Stimulated activated CD8-positive, alpha-beta memory T cell treated with anti-CD3 and anti-CD28 coated beads, Interleukin-7, amount 100 ng/mL, for 4 hours (primary cell): ENCODE data around the gene MT1E.
"Not testable (repeated sequence)": the region's sequence is repeated elsewhere in the genome, so short reads cannot be mapped to it uniquely, and the experiment has no call there.

Source experiments
- DNase-seq, 2 donors: peaks; one replicate each; pipeline ENCODE4 v3.0.0-alpha.2; 2020; ENCODE audit warnings: low read depth in 2 of 2

The MT1E gene

DNA sequence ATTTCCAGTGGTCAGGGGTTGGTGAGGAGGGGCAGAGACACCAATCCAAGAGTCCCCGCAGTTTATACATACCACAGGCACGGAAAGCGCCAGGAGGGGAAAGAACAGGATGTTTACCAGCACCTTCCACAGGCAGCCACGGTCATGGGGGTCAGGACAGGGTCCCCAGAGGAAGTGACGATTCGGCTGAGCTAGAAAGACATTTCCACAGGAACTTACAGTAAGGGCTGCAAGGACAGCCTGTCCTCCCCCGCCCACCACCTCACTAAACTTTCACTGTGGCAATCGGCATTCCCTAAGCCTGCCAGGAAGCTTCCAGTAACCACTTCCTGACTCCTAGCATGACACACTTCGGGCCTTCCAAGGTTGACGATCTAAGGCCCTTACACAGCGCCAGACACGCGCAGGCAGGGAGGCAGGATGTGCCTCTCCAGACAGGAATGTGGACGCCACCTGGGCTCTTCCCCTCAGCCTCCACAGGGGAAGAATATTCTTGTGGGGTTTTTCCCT lies 18.4 kb upstream of the MT1E start:
- DNase-seq: no peak

DNA sequence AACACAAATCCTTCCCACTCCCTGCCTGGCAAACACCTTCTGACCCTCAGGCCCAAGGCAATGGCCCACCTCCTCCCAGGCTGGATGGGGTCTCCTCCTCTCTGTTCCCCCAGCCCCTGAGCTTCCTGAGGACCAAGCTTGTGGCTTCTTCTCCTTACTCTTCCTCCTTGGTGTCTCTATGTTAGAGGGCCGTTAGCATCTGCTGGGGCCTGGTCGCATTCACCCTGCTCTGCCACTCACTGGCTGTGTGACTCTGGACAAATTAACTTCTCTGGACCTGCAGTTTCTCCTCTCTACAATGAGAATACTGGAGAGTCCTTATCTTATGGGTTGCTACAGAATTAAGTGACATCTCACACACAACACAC lies 17.9 kb upstream of the MT1E start:
- DNase-seq: no peak

DNA sequence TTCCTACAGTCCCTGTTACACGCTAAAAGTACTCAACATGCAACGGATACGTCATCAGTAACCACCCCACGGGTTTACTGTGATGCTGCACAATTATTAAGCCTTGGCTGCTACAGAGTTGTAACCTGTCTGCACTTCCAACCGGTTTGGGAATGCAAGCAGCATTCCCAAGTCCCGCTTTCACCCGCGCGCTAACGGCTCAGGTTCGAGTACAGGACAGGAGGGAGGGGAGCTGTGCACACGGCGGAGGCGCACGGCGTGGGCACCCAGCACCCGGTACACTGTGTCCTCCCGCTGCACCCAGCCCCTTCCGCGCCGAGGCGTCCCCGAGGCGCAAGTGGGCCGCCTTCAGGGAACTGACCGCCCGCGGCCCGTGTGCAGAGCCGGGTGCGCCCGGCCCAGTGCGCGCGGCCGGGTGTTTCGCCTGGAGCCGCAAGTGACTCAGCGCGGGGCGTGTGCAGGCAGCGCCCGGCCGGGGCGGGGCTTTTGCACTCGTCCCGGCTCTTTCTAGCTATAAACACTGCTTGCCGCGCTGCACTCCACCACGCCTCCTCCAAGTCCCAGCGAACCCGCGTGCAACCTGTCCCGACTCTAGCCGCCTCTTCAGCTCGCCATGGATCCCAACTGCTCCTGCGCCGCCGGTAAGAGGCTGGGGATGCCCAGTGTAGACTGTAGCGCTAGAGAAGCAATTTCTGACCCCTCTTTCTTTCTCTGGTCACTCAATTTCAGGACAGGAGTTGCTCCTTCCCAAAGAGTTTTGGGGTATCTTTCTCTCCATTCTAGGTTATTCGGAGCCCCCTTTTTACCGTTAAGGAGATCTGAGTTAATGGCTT lies 17.3 kb upstream of the MT1E start, which contains the start of gene MT2A:
TSS of gene MT2A (plus strand) at position 542 of the 833 bp plus-strand sequence. CDS start at position 614, 72 bp downstream.
- DNase-seq: peak; percentile 69 to 85

DNA sequence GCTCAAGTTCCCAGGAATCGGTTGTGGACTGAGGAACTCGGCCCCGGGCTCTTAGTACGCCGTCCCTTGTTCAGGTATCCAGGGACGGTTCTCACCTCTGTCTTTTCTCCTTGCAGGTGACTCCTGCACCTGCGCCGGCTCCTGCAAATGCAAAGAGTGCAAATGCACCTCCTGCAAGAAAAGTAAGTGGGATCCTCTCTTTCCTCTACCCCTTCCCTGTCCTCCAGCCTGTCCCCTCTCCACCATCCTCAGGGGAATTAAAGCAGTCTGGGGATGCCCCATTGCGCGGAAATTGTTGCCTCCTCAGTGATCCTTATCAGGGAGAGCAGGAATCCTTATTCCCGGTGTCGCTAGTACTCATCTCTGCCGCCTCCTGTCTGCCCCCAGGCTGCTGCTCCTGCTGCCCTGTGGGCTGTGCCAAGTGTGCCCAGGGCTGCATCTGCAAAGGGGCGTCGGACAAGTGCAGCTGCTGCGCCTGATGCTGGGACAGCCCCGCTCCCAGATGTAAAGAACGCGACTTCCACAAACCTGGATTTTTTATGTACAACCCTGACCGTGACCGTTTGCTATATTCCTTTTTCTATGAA lies 16.6 kb upstream of the MT1E start:
- DNase-seq: no peak

DNA sequence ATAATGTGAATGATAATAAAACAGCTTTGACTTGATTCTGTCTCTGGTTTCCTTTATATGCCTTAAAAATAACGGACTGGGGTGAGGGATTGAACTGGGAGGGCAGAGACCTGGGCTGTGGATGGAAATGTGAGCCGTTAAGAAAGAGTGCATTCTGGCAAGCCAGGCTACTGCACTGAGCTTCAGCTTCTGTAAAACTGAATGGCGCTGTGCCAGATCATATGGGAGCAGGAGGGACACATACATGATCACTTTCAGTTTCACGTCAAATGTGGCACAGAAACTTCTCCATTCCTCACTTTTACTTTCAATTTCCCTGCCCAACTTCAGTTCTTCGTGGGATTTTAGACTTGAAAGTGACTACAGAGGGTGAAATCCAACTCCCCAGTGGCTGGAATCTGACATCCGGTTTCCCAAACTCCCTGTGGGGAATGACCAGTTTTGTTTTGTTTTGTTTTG lies 16.1 kb upstream of the MT1E start:
- DNase-seq: peak; percentile 57 to 66

DNA sequence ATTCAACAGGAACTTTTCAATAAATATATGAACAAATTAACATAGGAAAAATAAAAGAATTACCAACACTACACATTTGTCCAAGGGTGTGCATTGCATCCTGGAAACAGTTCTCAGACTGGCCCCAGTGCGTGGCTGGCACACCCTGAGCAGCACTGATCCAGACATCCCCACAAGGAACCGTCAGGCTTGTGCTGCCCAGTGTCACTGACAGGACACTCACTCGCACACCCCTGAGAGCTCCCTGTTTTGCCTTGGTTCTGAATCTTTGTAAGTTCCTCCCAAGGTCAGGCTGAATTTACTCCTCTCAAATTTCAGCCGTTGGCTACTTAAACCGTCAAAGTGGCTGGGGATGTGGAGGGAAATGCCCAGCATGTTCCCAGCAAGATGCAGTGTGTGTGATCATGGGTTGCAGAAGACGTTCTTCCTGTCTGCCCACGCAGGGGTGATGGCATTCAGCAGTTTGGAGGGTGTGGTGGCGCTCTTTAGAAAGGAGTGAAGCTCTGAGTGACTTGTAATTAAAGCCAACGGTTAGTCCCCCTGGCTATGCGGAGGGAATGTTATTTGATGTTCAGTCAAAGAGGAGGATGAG lies 15.5 kb upstream of the MT1E start:
- peak; percentile 69 to 77 for DNase-seq

DNA sequence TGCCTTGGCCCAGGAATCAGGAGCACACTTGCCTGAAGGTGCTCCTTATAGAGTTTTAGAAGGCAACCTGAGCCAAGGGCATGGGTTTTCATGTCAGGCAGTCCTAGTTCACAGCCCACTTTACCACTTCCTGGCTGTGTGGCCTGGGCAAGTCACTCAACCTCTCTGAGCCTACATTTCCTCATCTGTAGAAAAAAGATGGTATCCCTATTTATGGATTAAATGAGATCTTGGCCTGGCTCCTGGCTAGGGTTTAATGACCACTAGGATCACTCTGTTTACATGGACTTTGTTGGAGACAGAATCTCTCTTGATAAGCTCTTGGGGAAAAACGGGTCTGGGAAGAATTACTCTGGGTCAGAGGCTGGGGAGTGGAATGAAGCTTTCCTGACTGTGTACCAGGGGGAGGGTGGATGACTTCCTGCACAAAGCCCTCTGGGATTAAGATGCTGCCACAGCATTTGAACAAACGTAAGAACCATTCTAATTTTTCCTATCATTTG lies 14.9 kb upstream of the MT1E start:
- no peak for DNase-seq

DNA sequence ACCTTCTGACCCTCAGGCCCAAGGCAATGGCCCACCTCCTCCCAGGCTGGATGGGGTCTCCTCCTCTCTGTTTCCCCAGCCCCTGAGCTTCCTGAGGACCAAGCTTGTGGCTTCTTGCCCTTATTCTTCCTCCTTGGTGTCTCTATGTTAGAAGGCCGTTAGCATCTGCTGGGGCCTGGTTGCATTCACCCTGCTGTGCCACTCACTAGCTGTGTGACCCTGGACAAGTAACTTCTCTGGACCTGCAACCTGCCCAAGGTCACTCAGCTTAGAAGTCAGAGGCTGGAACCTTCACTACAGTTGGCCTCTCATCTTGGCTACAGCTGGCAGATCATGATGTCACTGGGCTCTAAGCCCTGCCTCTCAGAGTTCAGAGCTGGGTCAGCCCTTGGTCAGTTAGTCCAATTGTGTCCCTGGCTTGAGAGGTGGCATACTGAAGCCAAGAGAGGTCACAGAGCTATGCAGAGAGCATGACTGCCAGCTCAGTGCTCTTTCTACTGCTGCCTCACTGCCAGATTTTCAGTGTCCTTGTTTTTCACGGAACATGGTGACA lies 14.2 kb upstream of the MT1E start:
- no peak for DNase-seq

DNA sequence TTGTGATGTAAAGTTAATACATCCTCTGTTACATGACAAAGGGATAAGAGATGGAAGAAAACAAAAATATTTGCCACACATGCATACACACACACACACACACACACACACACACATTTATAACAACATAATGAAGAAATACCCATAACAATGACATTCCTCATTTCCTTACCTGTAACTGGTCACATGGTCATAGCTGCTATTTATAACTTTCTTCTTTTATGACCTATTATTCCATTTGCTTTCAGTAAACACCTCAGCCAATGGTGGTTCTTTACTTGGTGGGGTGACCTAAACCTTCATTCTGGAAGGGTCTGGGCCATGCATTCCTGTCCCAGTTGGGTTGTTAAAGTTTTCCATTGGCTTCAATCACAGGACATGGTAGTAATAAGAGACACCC lies 11.9 kb upstream of the MT1E start:
- DNase-seq: no peak

DNA sequence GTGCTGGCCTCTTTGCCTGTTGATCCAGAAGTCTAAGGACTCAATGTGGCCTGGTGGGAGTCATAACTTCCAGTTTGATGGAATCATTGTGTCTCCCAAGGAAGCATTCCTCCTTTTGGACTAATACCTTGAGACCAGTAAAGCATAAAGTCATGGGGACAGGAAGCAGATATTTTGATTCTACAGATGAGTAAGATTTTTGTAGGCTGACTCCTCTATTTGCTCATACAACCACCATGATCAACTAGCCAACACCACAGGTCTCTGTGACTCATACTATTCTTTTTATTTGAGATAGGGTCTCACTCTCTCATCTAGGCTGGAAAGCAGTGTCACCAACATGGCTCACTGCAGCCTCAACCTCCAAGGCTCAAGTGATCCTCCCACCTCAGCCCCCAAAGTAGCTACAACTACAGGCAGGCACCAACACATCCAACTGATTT lies 11.0 kb upstream of the MT1E start:
- no peak for DNase-seq

DNA sequence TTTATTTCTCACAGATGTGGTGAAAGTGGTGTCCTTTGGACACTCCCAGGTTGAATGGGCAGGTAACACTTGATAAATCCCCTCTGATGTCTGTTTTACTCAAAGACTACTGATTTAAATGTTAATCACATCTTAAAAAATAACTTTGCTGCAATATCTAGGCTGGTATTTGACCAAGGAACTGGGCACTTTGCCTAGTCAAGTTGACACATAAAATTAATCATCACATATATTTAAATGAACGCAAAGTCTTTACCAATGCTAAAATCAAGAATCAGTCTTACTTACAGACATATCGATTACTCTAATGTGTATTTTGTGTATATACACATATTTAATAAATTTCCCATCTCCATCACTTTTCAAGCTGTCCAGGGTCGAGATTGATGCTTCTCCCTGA lies 10.2 kb upstream of the MT1E start:
- DNase-seq: no peak

DNA sequence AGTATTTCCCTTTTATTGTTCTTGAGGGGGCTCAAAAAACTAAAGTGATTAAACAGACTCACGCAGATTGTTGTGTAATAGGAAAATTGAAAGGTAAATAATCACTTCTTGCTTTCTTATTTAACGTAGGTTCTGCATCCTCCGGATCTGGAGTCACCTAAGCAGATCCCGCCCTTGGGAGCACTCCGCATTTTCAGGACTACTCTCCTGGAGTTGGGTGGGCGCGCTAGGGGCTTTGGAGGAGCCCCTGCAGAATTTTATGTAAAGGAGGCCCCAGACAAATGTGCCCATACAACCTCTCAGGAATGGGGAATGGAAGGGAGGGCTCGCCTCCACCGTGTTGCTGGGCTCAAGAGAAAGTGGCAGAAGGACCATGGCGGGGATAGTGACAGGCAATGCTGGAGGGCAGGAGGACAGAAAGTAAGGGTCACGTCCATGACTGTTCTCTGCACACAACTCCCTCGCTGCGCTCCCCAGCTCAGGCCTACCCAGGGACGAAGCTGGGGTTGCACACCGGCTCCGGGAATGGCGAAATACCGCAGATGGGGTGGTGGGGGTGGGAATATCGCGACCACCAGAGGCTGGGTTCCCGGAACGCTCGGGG lies 8.9 kb upstream of the MT1E start:
- no peak for DNase-seq

DNA sequence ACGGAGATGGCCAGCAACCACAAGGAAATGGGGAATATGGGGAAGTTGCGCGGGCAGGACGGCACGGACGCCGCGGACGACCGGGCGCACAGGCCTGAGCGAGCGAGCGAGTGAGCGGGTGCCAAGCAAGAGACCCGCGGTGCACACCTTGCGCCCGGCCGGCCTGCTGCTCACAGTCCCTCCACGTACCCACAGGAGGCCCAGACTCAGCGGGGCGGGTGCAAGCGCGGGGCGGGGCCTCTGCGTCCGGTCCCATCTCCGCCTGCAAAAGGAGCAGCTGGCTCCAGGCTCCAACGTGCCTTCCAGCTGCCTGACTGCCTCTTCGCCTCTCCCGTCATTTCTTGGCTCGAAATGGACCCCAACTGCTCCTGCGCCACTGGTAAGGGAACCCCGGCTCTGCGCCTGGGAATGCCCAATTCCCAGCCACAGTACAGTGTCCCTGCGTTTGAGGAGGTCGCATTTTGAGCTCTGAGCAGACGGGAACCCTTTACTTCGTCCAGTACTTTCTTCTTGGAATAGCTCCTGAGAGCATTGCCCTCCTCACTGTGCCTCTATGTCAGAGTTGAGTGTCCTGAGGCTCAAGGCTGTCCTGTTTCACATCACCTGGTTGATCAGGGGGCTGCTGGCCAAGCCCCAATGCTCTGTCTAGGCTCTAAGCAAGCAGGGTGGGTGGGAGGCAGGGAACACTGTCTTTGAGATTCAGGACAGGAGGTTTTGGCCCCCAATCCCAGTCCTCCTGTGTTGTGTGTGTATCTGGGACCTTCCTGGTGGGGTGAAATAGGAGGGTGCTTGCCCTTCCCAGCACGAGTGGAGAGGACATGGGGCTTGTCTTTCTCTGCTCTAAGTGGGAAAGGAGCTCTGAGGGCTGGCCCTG lies 8.1 kb upstream of the MT1E start:
- DNase-seq: no peak

DNA sequence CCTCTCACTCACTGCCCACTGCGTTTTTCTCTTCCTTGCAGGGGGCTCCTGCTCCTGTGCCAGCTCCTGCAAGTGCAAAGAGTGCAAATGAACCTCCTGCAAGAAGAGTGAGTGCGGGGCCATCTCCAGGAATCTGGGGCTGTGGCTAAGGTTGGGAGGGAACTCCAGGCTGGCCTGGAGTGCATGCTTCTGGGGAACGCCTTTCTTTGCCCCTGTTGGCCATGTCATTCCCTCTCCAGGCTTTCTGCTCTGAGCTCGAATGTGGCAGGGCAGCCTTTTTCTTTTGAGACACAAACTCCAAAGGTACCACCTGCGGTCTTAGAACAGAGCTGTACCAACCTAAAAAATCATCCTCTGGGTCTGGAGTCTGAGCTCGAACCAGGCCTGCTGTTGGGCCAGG lies 7.4 kb upstream of the MT1E start:
- no peak for DNase-seq

DNA sequence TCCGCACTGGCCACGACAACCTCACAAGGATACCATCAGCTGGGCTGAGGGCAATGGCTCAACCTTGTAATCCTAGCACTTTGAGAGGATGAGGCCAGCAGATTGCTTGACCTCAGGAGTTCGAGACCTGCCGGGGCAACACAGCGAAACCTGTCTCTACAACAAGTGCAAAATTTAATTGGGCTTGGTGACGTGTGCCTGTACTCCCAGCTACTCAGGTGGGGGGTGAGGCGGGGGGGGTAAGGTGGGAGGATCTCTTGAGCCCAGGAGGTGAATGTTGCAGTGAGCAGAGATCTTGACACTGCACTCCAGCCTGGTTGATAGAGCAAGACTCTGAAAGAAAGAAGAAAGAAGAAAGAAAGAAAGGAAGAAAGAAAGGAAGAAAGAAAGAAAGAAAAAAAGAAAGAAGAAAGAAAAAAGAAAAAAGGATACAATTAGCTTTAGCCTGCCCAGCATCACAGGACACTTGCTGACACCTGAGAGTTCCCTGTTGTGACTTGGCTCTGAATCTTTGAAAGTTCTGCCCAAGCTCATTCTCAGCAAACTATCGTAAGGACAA lies 5.2 kb upstream of the MT1E start:
- no peak for DNase-seq

DNA sequence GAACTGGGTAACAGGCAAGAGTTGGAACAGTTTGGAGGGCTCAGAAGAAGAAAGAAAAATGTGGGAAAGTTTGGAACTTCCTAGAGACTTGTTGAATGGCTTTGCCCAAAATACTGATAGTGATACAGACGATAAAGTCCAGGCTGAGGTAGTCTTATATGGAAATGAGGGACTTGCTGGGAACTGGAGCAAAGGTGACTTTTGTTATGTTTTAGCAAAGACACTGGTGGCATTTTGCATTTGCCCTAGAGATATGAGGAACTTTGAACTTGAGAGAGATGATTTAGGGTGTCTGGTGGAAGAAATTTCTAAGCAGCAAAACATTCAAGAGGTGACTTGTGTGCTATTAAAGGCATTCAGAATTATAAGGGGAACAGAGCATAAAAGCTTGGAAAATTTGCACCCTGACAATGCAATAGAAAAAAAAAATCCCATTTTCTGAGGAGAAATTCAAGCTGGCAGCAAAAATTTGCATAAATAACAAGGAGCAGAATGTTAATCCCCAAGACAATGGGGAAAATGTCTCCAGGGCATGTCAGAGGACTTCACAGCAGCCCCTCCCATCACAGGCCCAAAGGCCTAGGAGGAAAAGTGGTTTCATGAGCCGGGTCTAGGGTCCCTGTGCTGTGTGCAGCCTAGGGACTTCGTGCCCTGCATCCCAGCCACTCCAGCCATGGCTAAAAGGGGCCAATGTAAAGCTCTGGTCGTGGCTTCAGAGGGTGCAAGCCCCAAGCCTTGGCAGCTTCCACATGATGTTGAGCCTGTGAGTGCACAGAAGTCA lies 3.7 kb upstream of the MT1E start:
- DNase-seq: not testable (repeated sequence)

DNA sequence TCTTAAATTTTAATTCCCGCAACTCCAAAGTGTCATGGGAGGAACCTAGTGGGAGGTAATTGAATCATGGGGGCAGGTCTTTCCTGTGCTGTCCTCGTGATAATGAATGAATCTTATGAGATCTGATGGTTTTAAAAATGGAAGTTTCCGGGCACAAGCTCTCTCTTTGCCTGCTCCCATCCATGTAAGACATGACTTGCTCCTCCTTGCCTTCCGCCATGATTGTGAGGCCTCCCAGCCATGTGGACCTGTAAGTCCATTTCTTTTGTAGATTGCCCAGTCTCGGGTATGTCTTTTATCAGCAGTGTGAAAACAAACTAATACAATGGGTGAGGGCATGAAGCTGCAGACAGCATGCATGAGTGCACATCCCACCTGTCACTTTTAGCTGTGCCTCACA lies 2.4 kb upstream of the MT1E start:
- not testable (repeated sequence) for DNase-seq

DNA sequence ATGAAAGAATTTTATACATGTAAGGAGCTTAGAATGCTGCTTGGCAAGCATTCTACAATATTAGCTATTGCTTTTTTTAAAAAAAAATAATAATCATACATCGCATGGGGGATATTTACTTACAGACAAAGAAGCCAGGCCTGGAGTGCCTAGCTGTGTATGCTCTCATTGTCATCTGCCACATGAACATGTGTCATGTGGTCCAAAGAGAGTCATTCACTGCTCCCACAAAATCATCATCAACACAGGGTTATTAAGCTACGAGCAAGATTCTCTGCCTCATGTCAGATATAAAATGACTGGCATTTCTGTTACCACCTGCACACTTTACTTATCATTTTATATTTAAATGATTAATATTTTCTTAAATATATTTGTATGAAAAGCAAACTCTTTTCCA lies 1.9 kb upstream of the MT1E start:
- no peak for DNase-seq

DNA sequence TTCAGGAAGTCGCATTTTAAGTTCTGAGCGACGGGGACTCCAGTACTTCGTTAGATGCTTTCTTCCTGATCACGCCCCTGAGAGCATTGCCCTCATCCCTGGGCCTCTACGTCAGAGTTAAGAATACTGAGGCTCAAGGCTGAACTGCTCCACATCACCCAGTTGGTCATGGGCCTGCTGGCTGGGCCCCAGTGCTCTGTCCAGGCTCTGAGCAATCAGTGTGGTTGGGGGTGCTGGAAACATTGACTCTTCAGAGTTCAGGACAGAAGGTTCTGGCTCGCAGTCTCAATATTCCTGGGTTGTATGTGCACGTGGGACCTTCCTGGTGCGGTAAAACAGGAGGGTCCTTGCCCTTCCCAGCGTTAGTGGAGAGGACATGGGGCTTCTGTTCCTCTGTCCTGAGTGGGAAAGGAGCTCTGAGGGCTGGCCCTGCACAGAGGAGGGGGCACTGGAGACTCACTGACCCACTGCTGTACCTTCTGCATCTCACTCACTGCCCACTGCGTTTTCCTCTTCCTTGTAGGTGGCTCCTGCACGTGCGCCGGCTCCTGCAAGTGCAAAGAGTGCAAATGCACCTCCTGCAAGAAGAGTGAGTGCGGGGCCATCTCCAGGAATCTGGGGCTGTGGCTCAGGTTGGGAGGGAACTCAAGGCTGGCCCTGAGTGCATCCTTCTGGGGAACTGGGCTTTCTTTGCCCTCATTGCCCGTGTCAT lies 518 bp downstream of the MT1E start:
- no peak for DNase-seq
